GM23248 (cell line): Measurements from ENCODE around the gene BTBD2.

Experiments
- EZH2 ChIP-seq: fragments of 200-600 bp; sonication (generic); IDR thresholded peaks from 2 replicates; pipeline ENCODE4 v1.6.1; 2018; ENCODE audit warnings: antibody characterized with exemption, mild to moderate bottlenecking; ENCODE audit not compliant: insufficient read depth, poor library complexity, severe bottlenecking
- EZH2phosphoT487 ChIP-seq: fragments of 200-600 bp; sonication (generic); IDR thresholded peaks from 2 replicates; pipeline ENCODE4 v1.6.1; 2018; ENCODE audit warnings: antibody characterized with exemption, moderate library complexity, mild to moderate bottlenecking, low read depth; ENCODE audit not compliant: insufficient read depth

GRCh38 chr19:1950640-1951039 is 64.9 kb downstream of the BTBD2 start:
- TF ChIP-seq EZH2phosphoT487 (no peak), EZH2 (no peak)
